ENCODE results near the gene STING1. TPM values are rescaled to one million over a fixed set of nuclear protein-coding genes. Genes with fewer than 3 reads are reported as not detected.
"Not testable (repeated sequence)": the region's sequence is repeated elsewhere in the genome, so short reads cannot be mapped to it uniquely, and the experiment has no call there.

The STING1 gene
- total and polyA plus RNA-seq, 2 donors (not counting 1 experiment from before 2014, with no cell fraction given): 70.2 to 78.4 TPM

GRCh38 chr5:139527090-139527470 lies 44.5 kb upstream of the STING1 start:
- H3K4me1 ChIP-seq (ENCODE audit: control insufficient read depth, extremely low read depth, insufficient read depth, low read length); H3K9me3 ChIP-seq (ENCODE audit: control insufficient read depth, insufficient read depth, low read depth, low read length); H3K9ac ChIP-seq (ENCODE audit: insufficient read depth, low read length); H3K36me3 ChIP-seq (ENCODE audit: control insufficient read depth, insufficient read depth, low read length); H2AFZ ChIP-seq (ENCODE audit: low read length); H3K27ac ChIP-seq (ENCODE audit: insufficient read depth, low read length); H4K20me1 ChIP-seq (ENCODE audit: control insufficient read depth, extremely low read depth, insufficient read depth, low read length); H3K4me3 ChIP-seq (replicated peaks in 1 of 4; ENCODE audit: control extremely low read depth in 1 of 4, insufficient read depth in 1 of 4, low read depth in 3 of 4, low read length in 4 of 4); H3K79me2 ChIP-seq (ENCODE audit: control insufficient read depth, insufficient read depth, low read length); H3K27me3 ChIP-seq (ENCODE audit: control insufficient read depth, insufficient read depth, low read length); H3K4me2 ChIP-seq (ENCODE audit: extremely low read depth, insufficient read depth, low read length); DNase-seq (ENCODE audit: low read depth in 2 of 2): not testable (repeated sequence)

GRCh38 chr5:139526309-139527089 lies 43.9 kb upstream of the STING1 start:
- H3K27me3 ChIP-seq (ENCODE audit: control insufficient read depth, insufficient read depth, low read length); H3K4me1 ChIP-seq (ENCODE audit: control insufficient read depth, extremely low read depth, insufficient read depth, low read length); H3K79me2 ChIP-seq (ENCODE audit: control insufficient read depth, insufficient read depth, low read length); H3K9ac ChIP-seq (ENCODE audit: insufficient read depth, low read length); H3K36me3 ChIP-seq (ENCODE audit: control insufficient read depth, insufficient read depth, low read length); H4K20me1 ChIP-seq (ENCODE audit: control insufficient read depth, extremely low read depth, insufficient read depth, low read length); DNase-seq (ENCODE audit: low read depth in 2 of 2); H2AFZ ChIP-seq (ENCODE audit: low read length); H3K4me3 ChIP-seq (replicated peaks in 1 of 4; ENCODE audit: control extremely low read depth in 1 of 4, insufficient read depth in 1 of 4, low read depth in 3 of 4, low read length in 4 of 4); H3K4me2 ChIP-seq (ENCODE audit: extremely low read depth, insufficient read depth, low read length); H3K9me3 ChIP-seq (ENCODE audit: control insufficient read depth, insufficient read depth, low read depth, low read length); H3K27ac ChIP-seq (ENCODE audit: insufficient read depth, low read length): not testable (repeated sequence)

- H3K36me3 ChIP-seq (ENCODE audit: control insufficient read depth, insufficient read depth, low read length); H3K4me1 ChIP-seq (ENCODE audit: control insufficient read depth, extremely low read depth, insufficient read depth, low read length); H3K79me2 ChIP-seq (ENCODE audit: control insufficient read depth, insufficient read depth, low read length); DNase-seq (ENCODE audit: low read depth in 2 of 2); H3K27ac ChIP-seq (ENCODE audit: insufficient read depth, low read length); H3K4me3 ChIP-seq (replicated peaks in 1 of 4; ENCODE audit: control extremely low read depth in 1 of 4, insufficient read depth in 1 of 4, low read depth in 3 of 4, low read length in 4 of 4); H4K20me1 ChIP-seq (ENCODE audit: control insufficient read depth, extremely low read depth, insufficient read depth, low read length); H3K9me3 ChIP-seq (ENCODE audit: control insufficient read depth, insufficient read depth, low read depth, low read length); H3K9ac ChIP-seq (ENCODE audit: insufficient read depth, low read length); H2AFZ ChIP-seq (ENCODE audit: low read length); H3K4me2 ChIP-seq (ENCODE audit: extremely low read depth, insufficient read depth, low read length); H3K27me3 ChIP-seq (ENCODE audit: control insufficient read depth, insufficient read depth, low read length): not testable (repeated sequence)
Observed at GRCh38 chr5:139525586-139526308, 43.2 kb upstream of the STING1 start.

GRCh38 chr5:139524940-139525585 lies 42.5 kb upstream of the STING1 start:
- Histone ChIP-seq H3K27me3 (ENCODE audit: control insufficient read depth, insufficient read depth, low read length) (no peaks in the 10 kb centered on the region), H3K36me3 (ENCODE audit: control insufficient read depth, insufficient read depth, low read length) (no peaks in the 10 kb centered on the region), H2AFZ (ENCODE audit: low read length) (no peak overlapping the region), H3K9me3 (ENCODE audit: control insufficient read depth, insufficient read depth, low read depth, low read length) (no peaks in the 10 kb centered on the region), H3K27ac (ENCODE audit: insufficient read depth, low read length) (no peak overlapping the region), H3K4me3 (replicated peaks in 1 of 4; ENCODE audit: control extremely low read depth in 1 of 4, insufficient read depth in 1 of 4, low read depth in 3 of 4, low read length in 4 of 4) (no peak overlapping the region), H4K20me1 (ENCODE audit: control insufficient read depth, extremely low read depth, insufficient read depth, low read length) (no peaks in the 10 kb centered on the region), H3K79me2 (ENCODE audit: control insufficient read depth, insufficient read depth, low read length) (no peaks in the 10 kb centered on the region), H3K4me2 (ENCODE audit: extremely low read depth, insufficient read depth, low read length) (no peak overlapping the region), H3K4me1 (ENCODE audit: control insufficient read depth, extremely low read depth, insufficient read depth, low read length) (no peaks in the 10 kb centered on the region), H3K9ac (ENCODE audit: insufficient read depth, low read length) (no peak overlapping the region)
- no peak for TF ChIP-seq EZH2 (IDR thresholded peaks at IDR 0.05; ENCODE audit: low read length, missing control alignments)
- TF ChIP-seq CTCF (conservative IDR thresholded peaks at IDR 0.05 in 1 of 2, IDR thresholded peaks at IDR 0.05 in 1 of 2; ENCODE audit: low read depth in 1 of 2, low read length in 2 of 2): no peak
- DNase-seq (ENCODE audit: low read depth in 2 of 2): no peak

Data from fibroblast of lung (primary cell).